Spleen (tissue), 11 donors: Measurements from ENCODE around the gene REG3G. TPM values are rescaled to one million over a fixed set of nuclear protein-coding genes. Genes with fewer than 3 reads are reported as not detected.
"Not testable (repeated sequence)": the region's sequence is repeated elsewhere in the genome, so short reads cannot be mapped to it uniquely, and the experiment has no call there.

Source experiments
- DNase-seq: peaks from one replicate; pipeline ENCODE4 v3.0.0-alpha.2; 2020
- H3K27ac ChIP-seq, 8 donors: fragments of 200-600 bp; sonication (generic) in 7 of 8; 1 replicate in 4 of 8; 2 replicates in 4 of 8; pipeline versions ENCODE4 v1.5.0 to v1.8.0; 2016 to 2021; ENCODE audit warnings: inconsistent platforms in 4 of 8, mild to moderate bottlenecking in 4 of 8, moderate library complexity in 1 of 8
- H3K27me3 ChIP-seq, 7 donors: fragments of 200-600 bp; sonication (generic) in 6 of 7; replicated peaks in 1 of 7; 1 replicate in 4 of 7; 2 replicates in 3 of 7; pipeline versions ENCODE4 v1.5.0 to v1.8.0; 2016 to 2021; ENCODE audit warnings: inconsistent platforms in 3 of 7, mild to moderate bottlenecking in 1 of 7
- H3K36me3 ChIP-seq, 6 donors: fragments of 200-600 bp; sonication (generic) in 5 of 6; 1 replicate in 4 of 6; 2 replicates in 2 of 6; pipeline versions ENCODE4 v1.5.0 to v1.8.0; 2016 to 2021; ENCODE audit warnings: inconsistent platforms in 2 of 6
- H3K4me1 ChIP-seq, 6 donors: fragments of 200-600 bp; sonication (generic) in 5 of 6; 1 replicate in 3 of 6; 2 replicates in 3 of 6; pipeline versions ENCODE4 v1.5.0 to v1.8.0; 2016 to 2021; ENCODE audit warnings: inconsistent platforms in 3 of 6
- H3K4me3 ChIP-seq, 8 donors: fragments of 200-600 bp; sonication (generic) in 7 of 8; 1 replicate in 4 of 8; 2 replicates in 4 of 8; pipeline versions ENCODE4 v1.5.0 to v1.8.0; 2016 to 2021; ENCODE audit warnings: inconsistent platforms in 4 of 8, mild to moderate bottlenecking in 4 of 8, moderate library complexity in 2 of 8
- H3K9me3 ChIP-seq, 8 donors: fragments of 200-600 bp; sonication (generic) in 7 of 8; 1 replicate in 4 of 8; 2 replicates in 4 of 8; pipeline versions ENCODE4 v1.5.0 to v1.8.0; 2016 to 2021; ENCODE audit warnings: inconsistent platforms in 4 of 8
- POLR2A ChIP-seq, 3 donors: fragments of 450-650 bp; IDR thresholded peaks; one replicate each; pipeline ENCODE4 v1.5.1; 2017; ENCODE audit warnings: antibody characterized with exemption in 3 of 3, mild to moderate bottlenecking in 1 of 3
- POLR2AphosphoS5 ChIP-seq, 3 donors: sonication (generic); formaldehyde crosslinking; IDR thresholded peaks; one replicate each; pipeline ENCODE4 v1.5.1; 2017; ENCODE audit warnings: antibody characterized with exemption in 3 of 3
- WGBS, 5 donors: extraction: QIAGEN DNeasy Blood & Tissue Kit in 3 of 5; methylation state at CpG; one replicate each; pipeline versions ENCODE4 v1.1.5 to v1.1.7; 2013 to 2018; 5-methylcytosine and 5-hydroxymethylcytosine counted together
- intact Hi-C: fragments of 100-400 bp; cut with DNase I; formaldehyde crosslinking; loops from one replicate; pipeline ENCODE4 v1.15.0; 2023; ENCODE audit warnings: low total_unique reads
- polyA plus RNA-seq, 3 donors: library from polyadenylated mRNA; stranded (reverse); fragments of 200-250 nt; gene quantifications; one replicate each; pipeline ENCODE4 v1.2.1, GENCODE V29; 2013
- total RNA-seq, 7 donors: library from RNA; depleted of rRNA in 3 of 7; stranded (reverse); fragments of >200 nt in 3 of 7; fragmentation: NEBNext Ultra II Directional in 4 of 7; extraction: Animal tissue kit (Norgen Biotek cat#: 25700) in 4 of 7; gene quantifications; one replicate each; pipeline versions ENCODE4 v1.1.0 to v1.2.1, GENCODE V29; 2016 to 2021
- TF ChIP-seq, protein P1 (sequence below), 11 experiments: fragments of 200-600 bp in 7 of 11; fragments of 450-650 bp in 4 of 11; sonication (generic) in 4 of 11; IDR thresholded peaks in 8 of 11; conservative IDR thresholded peaks in 3 of 11; 1 replicate in 7 of 11; 2 replicates in 4 of 11; pipeline versions ENCODE4 v1.4.0 to v1.8.0; 2016 to 2021; ENCODE audit warnings: antibody characterized with exemption in 11 of 11, inconsistent platforms in 4 of 11, mild to moderate bottlenecking in 1 of 11
- donor health status: healthy with polysubstance abuse.
- donor health status: DM: no; HTN: no; CAD: no; lungs with moderate emphysema.
- donor health status: DM: no; HTN: no; CAD: no.
- donor health status: Bipolar disorder and iron deficiency.
- donor health status: healthy.
- donor health status: DM: no; HTN: no; CAD: no.
- donor health status: DM: yes; HTN: yes; CAD: no.

The REG3G gene
- total and polyA plus RNA-seq, 10 donors = 0.11 to 1.0 (median 0.56) TPM; not detected in 6

- 65 to 83% (median 76%) methylated on average over 4 of the region's 4 CpGs for WGBS, 5 donors
- TF ChIP-seq, protein P1, sequence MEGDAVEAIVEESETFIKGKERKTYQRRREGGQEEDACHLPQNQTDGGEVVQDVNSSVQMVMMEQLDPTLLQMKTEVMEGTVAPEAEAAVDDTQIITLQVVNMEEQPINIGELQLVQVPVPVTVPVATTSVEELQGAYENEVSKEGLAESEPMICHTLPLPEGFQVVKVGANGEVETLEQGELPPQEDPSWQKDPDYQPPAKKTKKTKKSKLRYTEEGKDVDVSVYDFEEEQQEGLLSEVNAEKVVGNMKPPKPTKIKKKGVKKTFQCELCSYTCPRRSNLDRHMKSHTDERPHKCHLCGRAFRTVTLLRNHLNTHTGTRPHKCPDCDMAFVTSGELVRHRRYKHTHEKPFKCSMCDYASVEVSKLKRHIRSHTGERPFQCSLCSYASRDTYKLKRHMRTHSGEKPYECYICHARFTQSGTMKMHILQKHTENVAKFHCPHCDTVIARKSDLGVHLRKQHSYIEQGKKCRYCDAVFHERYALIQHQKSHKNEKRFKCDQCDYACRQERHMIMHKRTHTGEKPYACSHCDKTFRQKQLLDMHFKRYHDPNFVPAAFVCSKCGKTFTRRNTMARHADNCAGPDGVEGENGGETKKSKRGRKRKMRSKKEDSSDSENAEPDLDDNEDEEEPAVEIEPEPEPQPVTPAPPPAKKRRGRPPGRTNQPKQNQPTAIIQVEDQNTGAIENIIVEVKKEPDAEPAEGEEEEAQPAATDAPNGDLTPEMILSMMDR (IDR thresholded peaks at IDR 0.05 in 8 of 11, conservative IDR thresholded peaks at IDR 0.05 in 3 of 11) = no peak
- no peak for TF ChIP-seq POLR2AphosphoS5 (IDR thresholded peaks at IDR 0.05)
- TF ChIP-seq POLR2A (IDR thresholded peaks at IDR 0.05) = no peak
- no peak overlapping the region for H3K4me3 ChIP-seq
- H3K4me1 ChIP-seq = no peaks in the 10 kb centered on the region
- no peak for DNase-seq
- no peaks in the 10 kb centered on the region for H3K9me3 ChIP-seq
- no peak overlapping the region for H3K27ac ChIP-seq
- no peaks in the 10 kb centered on the region for H3K27me3 ChIP-seq
- H3K36me3 ChIP-seq = no peaks in the 10 kb centered on the region
- intact Hi-C loops = no loop called here
Observed at GRCh38 chr2:79026061-79026460, 559 bp downstream of the REG3G start.

DNA sequence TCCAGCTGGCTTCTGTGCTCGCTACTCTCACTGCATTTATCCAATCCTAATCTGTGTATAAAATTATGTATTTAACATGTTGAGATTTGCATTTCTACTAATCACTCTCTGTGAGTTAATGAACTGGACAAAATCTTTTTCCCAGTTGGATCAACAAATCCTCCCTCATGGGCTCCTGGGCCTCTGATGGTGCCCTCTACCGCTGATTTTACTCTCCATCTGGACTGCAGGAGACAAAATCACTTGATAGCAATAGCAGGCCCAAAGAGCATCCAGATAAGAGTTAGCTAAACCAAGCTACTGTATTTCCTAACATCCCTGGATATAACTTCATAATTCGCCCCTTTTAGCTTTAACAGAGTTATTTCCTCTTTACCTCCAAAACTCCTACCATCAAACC, 14.4 kb downstream of the REG3G start:
- intact Hi-C loops = no loop called here
- Histone ChIP-seq H3K4me1 (no peaks in the 10 kb centered on the region), H3K9me3 (no peaks in the 10 kb centered on the region), H3K27me3 (no peaks in the 10 kb centered on the region), H3K4me3 (no peak overlapping the region), H3K27ac (no peak overlapping the region), H3K36me3 (no peaks in the 10 kb centered on the region)
- no peak for DNase-seq
- TF ChIP-seq, protein P1 (IDR thresholded peaks at IDR 0.05 in 8 of 11, conservative IDR thresholded peaks at IDR 0.05 in 3 of 11) = no peak
- no peak for TF ChIP-seq POLR2A (IDR thresholded peaks at IDR 0.05)
- TF ChIP-seq POLR2AphosphoS5 (IDR thresholded peaks at IDR 0.05) = no peak
- 69 to 85% (median 76%) methylated on average over 3 of the region's 3 CpGs for WGBS, 5 donors

DNA sequence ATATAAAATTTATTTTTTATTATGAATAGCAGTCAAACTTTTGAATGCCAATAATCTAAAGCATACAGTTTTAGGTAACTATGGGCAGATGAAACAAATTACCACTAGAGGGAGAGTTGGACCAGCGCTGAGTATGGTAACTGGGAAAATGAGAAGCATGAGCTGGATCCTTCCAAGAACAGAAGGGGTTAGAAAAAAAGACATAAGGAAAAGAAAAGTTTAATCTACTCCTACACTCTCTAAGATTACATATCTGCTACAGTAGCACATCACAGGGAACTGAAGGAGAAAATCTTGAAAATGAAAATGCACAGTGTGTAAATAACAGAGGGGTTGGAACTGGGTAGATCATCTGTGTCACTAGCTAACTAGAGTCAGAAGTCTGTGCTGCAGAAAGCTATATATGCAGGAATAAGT, 15.5 kb downstream of the REG3G start:
- H3K27me3 ChIP-seq = no peaks in the 10 kb centered on the region
- no peaks in the 10 kb centered on the region for H3K36me3 ChIP-seq
- no peak for DNase-seq
- H3K4me1 ChIP-seq = no peaks in the 10 kb centered on the region
- H3K9me3 ChIP-seq = no peaks in the 10 kb centered on the region
- TF ChIP-seq, protein P1 (IDR thresholded peaks at IDR 0.05 in 8 of 11, conservative IDR thresholded peaks at IDR 0.05 in 3 of 11) = peak in 1 of 11 experiments; percentile 15
- no peak for TF ChIP-seq POLR2AphosphoS5 (IDR thresholded peaks at IDR 0.05)
- no peak for TF ChIP-seq POLR2A (IDR thresholded peaks at IDR 0.05)
- intact Hi-C loops = no loop called here
- no peak overlapping the region for H3K4me3 ChIP-seq
- WGBS, 5 donors = 0 to 13% (median 10%) methylated on average over 1 of the region's 1 CpG
- H3K27ac ChIP-seq = no peak overlapping the region

DNA sequence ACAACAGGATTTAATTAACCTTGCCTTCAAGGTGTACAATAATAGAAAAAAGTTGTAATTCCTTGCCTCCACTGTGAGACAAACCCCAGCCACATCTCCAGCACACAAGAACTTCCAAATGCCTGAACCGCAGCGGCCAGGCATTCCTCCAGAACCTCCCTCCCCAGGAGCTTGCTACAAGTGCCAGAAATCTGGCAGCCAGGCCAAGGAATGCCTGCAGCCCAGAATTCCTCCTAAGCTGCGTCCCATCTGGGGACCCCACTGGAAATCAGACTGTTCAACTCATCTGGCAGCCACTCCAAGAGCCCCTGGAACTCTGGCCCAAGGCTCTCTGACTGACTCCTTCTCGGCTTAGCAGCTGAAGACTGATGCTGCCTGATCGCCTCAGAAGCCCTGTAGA, 28.0 kb downstream of the REG3G start:
- H3K36me3 ChIP-seq, DNase-seq, H3K27me3 ChIP-seq, H3K9me3 ChIP-seq, H3K27ac ChIP-seq, H3K4me3 ChIP-seq, intact Hi-C loops, H3K4me1 ChIP-seq: not testable (repeated sequence)
- WGBS, 5 donors = 51 to 93% (median 61%) methylated on average over 4 to 5 of the region's 5 CpGs

DNA sequence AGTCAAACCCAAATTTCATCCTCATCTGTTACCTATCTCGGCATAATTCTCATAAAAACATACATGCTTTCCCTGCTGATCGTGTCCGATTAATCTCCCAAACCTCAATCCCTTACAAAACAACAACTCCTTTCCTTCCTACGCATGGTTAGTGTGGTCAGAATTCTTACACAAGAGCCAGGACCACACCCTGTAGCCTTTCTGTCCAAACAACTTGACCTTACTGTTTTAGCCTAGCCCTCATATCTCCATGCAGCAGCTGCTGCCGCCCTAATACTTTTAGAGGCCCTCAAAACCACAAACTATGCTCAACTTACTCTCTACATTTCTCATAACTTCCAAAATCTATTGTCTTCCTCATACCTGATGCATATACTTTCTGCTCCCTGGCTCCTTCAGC, 29.3 kb downstream of the REG3G start:
- H3K9me3 ChIP-seq, H3K27ac ChIP-seq, H3K4me1 ChIP-seq, DNase-seq, H3K36me3 ChIP-seq, H3K27me3 ChIP-seq, H3K4me3 ChIP-seq, intact Hi-C loops: not testable (repeated sequence)
- 39 to 59% (median 45%) methylated on average over 5 of the region's 5 CpGs for WGBS, 5 donors
